Jurkat, Clone E6-1 (cell line): ENCODE data around the gene ANKS1A.

ENCODE experiments used
- DNase-seq: peaks from one replicate; pipeline ENCODE4 v3.0.0-alpha.2; 2011; ENCODE audit warnings: low read depth, low spot score
- H3K4me3 ChIP-seq: 2 replicates; pipeline ENCODE4 v1.5.1; 2011; ENCODE audit warnings: mild to moderate bottlenecking, low read length, control low read depth, moderate library complexity

ANKS1A gene

GRCh38 chr6:35013701-35014100 lies 124.6 kb downstream of the ANKS1A start:
- no peak for DNase-seq
- H3K4me3 ChIP-seq, result no peak overlapping the region

GRCh38 chr6:35014341-35014740 lies 125.3 kb downstream of the ANKS1A start:
- H3K4me3 ChIP-seq, result no peak overlapping the region
- no peak for DNase-seq

- no peak for DNase-seq
- H3K4me3 ChIP-seq, result no peak overlapping the region
Observed at GRCh38 chr6:35014786-35015185, 125.7 kb downstream of the ANKS1A start.

GRCh38 chr6:35015476-35015875 lies 126.4 kb downstream of the ANKS1A start:
- DNase-seq, result no peak
- no peak overlapping the region for H3K4me3 ChIP-seq

GRCh38 chr6:35015996-35016395 lies 126.9 kb downstream of the ANKS1A start:
- no peak overlapping the region for H3K4me3 ChIP-seq
- DNase-seq, result no peak

- DNase-seq, result no peak
- H3K4me3 ChIP-seq, result no peak overlapping the region
Observed at GRCh38 chr6:35016502-35017321, 127.7 kb downstream of the ANKS1A start.

GRCh38 chr6:35017411-35018181 lies 128.5 kb downstream of the ANKS1A start:
- DNase-seq, result no peak
- no peak overlapping the region for H3K4me3 ChIP-seq

- H3K4me3 ChIP-seq, result no peak overlapping the region
- no peak for DNase-seq
Observed at GRCh38 chr6:35018182-35018519, 129.1 kb downstream of the ANKS1A start.

GRCh38 chr6:35018746-35019145 lies 129.7 kb downstream of the ANKS1A start:
- no peak overlapping the region for H3K4me3 ChIP-seq
- DNase-seq, result no peak

- H3K4me3 ChIP-seq, result no peak overlapping the region
- DNase-seq, result no peak
Observed at GRCh38 chr6:35019171-35019570, 130.1 kb downstream of the ANKS1A start.

- no peak for DNase-seq
- no peak overlapping the region for H3K4me3 ChIP-seq
Observed at GRCh38 chr6:35019831-35020230, 130.8 kb downstream of the ANKS1A start.

GRCh38 chr6:35021004-35021403 lies 131.9 kb downstream of the ANKS1A start:
- H3K4me3 ChIP-seq, result no peak overlapping the region
- no peak for DNase-seq

- DNase-seq, result no peak
- no peak overlapping the region for H3K4me3 ChIP-seq
Observed at GRCh38 chr6:35023091-35024000, 134.3 kb downstream of the ANKS1A start.

GRCh38 chr6:35024551-35025054 lies 135.5 kb downstream of the ANKS1A start:
- DNase-seq, result no peak
- H3K4me3 ChIP-seq, result no peak overlapping the region

- DNase-seq, result no peak
- H3K4me3 ChIP-seq, result no peak overlapping the region
Observed at GRCh38 chr6:35025232-35026188, 136.5 kb downstream of the ANKS1A start.

- DNase-seq, result no peak
- no peak overlapping the region for H3K4me3 ChIP-seq
Observed at GRCh38 chr6:35026434-35027222, 137.6 kb downstream of the ANKS1A start.

- DNase-seq, result no peak
- H3K4me3 ChIP-seq, result no peak overlapping the region
Observed at GRCh38 chr6:35027807-35028206, 138.8 kb downstream of the ANKS1A start.
